ENCODE data around the gene OTOG.

DNA sequence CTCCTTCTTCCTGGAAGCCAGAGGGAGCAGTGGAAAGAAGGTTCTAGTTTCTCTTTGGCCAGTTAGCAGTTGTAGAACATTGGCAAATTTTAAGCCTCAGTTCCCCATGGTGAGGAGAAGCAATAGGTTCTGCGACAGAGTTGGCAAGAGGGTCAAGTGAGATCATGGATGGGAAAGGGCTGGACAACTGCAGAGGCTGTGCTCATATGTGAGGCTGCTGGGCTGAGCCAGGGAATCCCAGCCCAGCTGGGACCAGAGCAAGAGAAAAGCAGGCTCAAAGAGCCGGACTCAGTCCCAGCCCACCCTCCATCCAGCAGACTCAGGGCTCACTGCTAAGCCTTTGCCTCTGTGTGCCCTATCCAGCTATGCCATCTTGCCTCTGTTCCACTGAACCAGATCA, 105.5 kb downstream of the OTOG start:
- TF ChIP-seq, protein P1, sequence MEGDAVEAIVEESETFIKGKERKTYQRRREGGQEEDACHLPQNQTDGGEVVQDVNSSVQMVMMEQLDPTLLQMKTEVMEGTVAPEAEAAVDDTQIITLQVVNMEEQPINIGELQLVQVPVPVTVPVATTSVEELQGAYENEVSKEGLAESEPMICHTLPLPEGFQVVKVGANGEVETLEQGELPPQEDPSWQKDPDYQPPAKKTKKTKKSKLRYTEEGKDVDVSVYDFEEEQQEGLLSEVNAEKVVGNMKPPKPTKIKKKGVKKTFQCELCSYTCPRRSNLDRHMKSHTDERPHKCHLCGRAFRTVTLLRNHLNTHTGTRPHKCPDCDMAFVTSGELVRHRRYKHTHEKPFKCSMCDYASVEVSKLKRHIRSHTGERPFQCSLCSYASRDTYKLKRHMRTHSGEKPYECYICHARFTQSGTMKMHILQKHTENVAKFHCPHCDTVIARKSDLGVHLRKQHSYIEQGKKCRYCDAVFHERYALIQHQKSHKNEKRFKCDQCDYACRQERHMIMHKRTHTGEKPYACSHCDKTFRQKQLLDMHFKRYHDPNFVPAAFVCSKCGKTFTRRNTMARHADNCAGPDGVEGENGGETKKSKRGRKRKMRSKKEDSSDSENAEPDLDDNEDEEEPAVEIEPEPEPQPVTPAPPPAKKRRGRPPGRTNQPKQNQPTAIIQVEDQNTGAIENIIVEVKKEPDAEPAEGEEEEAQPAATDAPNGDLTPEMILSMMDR (conservative IDR thresholded peaks at IDR 0.05), result no peak
- TF ChIP-seq EZH2 (IDR thresholded peaks at IDR 0.05; ENCODE audit: low read depth), result no peak
